ENCODE data around the gene SNX27.

SNX27 gene

GRCh38 chr1:151705753-151706463 lies 94.1 kb downstream of the SNX27 start:
- no peak for DNase-seq (ENCODE audit: low read depth)

- DNase-seq (ENCODE audit: low read depth) = no peak
Measured at GRCh38 chr1:151706464-151707415, 94.9 kb downstream of the SNX27 start.

GRCh38 chr1:151707541-151708065 lies 95.8 kb downstream of the SNX27 start:
- DNase-seq (ENCODE audit: low read depth) = no peak

- DNase-seq (ENCODE audit: low read depth) = no peak
Measured at GRCh38 chr1:151708891-151709290, 97.0 kb downstream of the SNX27 start.

- peak; percentile 42 for DNase-seq (ENCODE audit: low read depth)
Measured at GRCh38 chr1:151710187-151710840, 98.5 kb downstream of the SNX27 start.

GRCh38 chr1:151711044-151711800 lies 99.4 kb downstream of the SNX27 start:
- DNase-seq (ENCODE audit: low read depth) = no peak

- DNase-seq (ENCODE audit: low read depth) = no peak
Measured at GRCh38 chr1:151711951-151712350, 100.1 kb downstream of the SNX27 start.

GRCh38 chr1:151713044-151713443 lies 101.2 kb downstream of the SNX27 start:
- DNase-seq (ENCODE audit: low read depth) = no peak

- DNase-seq (ENCODE audit: low read depth) = no peak
Measured at GRCh38 chr1:151713874-151714273, 102.0 kb downstream of the SNX27 start.

GRCh38 chr1:151714820-151715725 lies 103.2 kb downstream of the SNX27 start:
- no peak for DNase-seq (ENCODE audit: low read depth)

- DNase-seq (ENCODE audit: low read depth) = no peak
Measured at GRCh38 chr1:151715726-151716404, 104.0 kb downstream of the SNX27 start.

GRCh38 chr1:151716405-151716762 lies 104.5 kb downstream of the SNX27 start:
- no peak for DNase-seq (ENCODE audit: low read depth)

GRCh38 chr1:151716771-151717631 lies 105.2 kb downstream of the SNX27 start, which contains the start of gene CELF3:
TSS of gene CELF3 (minus strand) at chr1:151716803. CDS start at chr1:151716020, 783 bp downstream.
- DNase-seq (ENCODE audit: low read depth) = peak; percentile 17

GRCh38 chr1:151718011-151718431 lies 106.2 kb downstream of the SNX27 start:
- peak; percentile 25 for DNase-seq (ENCODE audit: low read depth)

- DNase-seq (ENCODE audit: low read depth) = no peak
Measured at GRCh38 chr1:151718666-151719065, 106.8 kb downstream of the SNX27 start.

GRCh38 chr1:151720125-151720524 lies 108.3 kb downstream of the SNX27 start:
- DNase-seq (ENCODE audit: low read depth) = no peak

GRCh38 chr1:151720554-151720953 lies 108.7 kb downstream of the SNX27 start:
- peak; percentile 52 for DNase-seq (ENCODE audit: low read depth)

- peak; percentile 49 for DNase-seq (ENCODE audit: low read depth)
Measured at GRCh38 chr1:151720974-151721787, 109.3 kb downstream of the SNX27 start, which contains the start of gene RIIAD1. TSS of gene RIIAD1 (plus strand) at chr1:151721522. CDS start at chr1:151721537, 15 bp downstream.
